ENCODE data around the gene LRIG2.

LRIG2 gene

DNA sequence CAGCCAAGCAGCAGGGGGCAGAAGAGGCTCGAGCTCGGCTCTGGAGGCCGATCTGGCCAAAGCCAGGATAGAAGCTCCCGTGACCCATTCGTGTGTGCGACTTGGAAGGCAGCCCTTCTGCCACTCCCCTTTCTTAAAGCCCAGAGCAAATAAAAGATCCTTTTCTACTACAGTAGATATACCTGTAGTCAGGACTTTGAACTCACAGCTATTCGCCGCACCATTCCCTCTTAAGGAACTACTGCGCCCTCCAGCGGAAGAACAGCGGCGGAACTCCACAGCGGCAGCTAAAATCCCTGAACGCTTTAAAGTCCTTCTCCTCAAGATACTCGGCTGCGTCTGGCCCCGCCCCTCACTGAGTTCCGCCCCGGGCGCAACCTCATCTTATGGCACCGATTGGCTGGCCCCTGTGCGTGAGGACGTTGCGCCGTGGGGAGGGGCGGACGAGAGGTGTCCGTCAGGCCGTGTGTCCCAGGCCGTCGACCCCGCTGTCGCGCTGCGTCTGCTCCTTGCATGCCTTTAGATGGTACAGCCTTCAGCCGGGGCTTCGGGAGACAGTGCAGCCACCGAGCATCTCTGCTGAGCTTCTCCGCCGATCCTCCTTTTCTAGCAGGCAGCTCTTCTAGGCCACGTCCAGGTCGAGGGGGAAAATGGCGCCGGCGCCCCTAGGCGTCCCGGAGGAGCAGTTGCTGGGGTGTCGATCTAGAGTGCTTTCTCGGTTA lies at the start of gene LRIG2 (continued):
- TF ChIP-seq, protein P1, sequence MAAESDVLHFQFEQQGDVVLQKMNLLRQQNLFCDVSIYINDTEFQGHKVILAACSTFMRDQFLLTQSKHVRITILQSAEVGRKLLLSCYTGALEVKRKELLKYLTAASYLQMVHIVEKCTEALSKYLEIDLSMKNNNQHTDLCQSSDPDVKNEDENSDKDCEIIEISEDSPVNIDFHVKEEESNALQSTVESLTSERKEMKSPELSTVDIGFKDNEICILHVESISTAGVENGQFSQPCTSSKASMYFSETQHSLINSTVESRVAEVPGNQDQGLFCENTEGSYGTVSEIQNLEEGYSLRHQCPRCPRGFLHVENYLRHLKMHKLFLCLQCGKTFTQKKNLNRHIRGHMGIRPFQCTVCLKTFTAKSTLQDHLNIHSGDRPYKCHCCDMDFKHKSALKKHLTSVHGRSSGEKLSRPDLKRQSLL (tag by site-specific recombination; IDR thresholded peaks at IDR 0.05) = peak; percentile 74; the same call in 1 of the 2 replicates
- TF ChIP-seq ZNF426 (tag by site-specific recombination; IDR thresholded peaks at IDR 0.05) (no peak), ZNF391 (tag by site-specific recombination; IDR thresholded peaks at IDR 0.05; ENCODE audit: borderline replicate concordance, low read depth) (0 out of 2 replicates have a peak, but pooled peaks have one; percentile 56), ZNF623 (tag by site-specific recombination; IDR thresholded peaks at IDR 0.05) (no peak), ZNF335 (tag by site-specific recombination; conservative IDR thresholded peaks at IDR 0.05) (peak; percentile 98), KLF16 (tag by site-specific recombination; IDR thresholded peaks at IDR 0.05) (0 out of 2 replicates have a peak, but pooled peaks have one; percentile 62), ZNF132 (tag by site-specific recombination; IDR thresholded peaks at IDR 0.05; ENCODE audit: borderline replicate concordance) (no peak), ZNF433 (tag by site-specific recombination; IDR thresholded peaks at IDR 0.05; ENCODE audit: low read depth) (no peak), ZXDB (tag by site-specific recombination; IDR thresholded peaks at IDR 0.05) (peak; percentile 93), ZNF121 (tag by site-specific recombination; IDR thresholded peaks at IDR 0.05) (no peak), ZBTB17 (tag by site-specific recombination; IDR thresholded peaks at IDR 0.05) (peak; percentile 72), ZBTB48 (tag by site-specific recombination; IDR thresholded peaks at IDR 0.05) (no peak), ZNF555 (tag by site-specific recombination; conservative IDR thresholded peaks at IDR 0.05) (no peak), ZNF837 (tag by site-specific recombination; IDR thresholded peaks at IDR 0.05) (no peak), BCL11B (tag by site-specific recombination; IDR thresholded peaks at IDR 0.05; ENCODE audit: low read depth) (0 out of 2 replicates have a peak, but pooled peaks have one; percentile 40), ZNF660 (tag by site-specific recombination; IDR thresholded peaks at IDR 0.05) (peak; percentile 81), ZNF133 (tag by site-specific recombination; IDR thresholded peaks at IDR 0.05) (no peak)
- TF ChIP-seq, protein P2, sequence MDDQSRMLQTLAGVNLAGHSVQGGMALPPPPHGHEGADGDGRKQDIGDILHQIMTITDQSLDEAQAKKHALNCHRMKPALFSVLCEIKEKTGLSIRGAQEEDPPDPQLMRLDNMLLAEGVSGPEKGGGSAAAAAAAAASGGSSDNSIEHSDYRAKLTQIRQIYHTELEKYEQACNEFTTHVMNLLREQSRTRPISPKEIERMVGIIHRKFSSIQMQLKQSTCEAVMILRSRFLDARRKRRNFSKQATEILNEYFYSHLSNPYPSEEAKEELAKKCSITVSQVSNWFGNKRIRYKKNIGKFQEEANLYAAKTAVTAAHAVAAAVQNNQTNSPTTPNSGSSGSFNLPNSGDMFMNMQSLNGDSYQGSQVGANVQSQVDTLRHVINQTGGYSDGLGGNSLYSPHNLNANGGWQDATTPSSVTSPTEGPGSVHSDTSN (CRISPR knock-in tag; IDR thresholded peaks at IDR 0.05) = peak; percentile 31; the same call in 1 of the 2 replicates
- TF ChIP-seq, protein P3, sequence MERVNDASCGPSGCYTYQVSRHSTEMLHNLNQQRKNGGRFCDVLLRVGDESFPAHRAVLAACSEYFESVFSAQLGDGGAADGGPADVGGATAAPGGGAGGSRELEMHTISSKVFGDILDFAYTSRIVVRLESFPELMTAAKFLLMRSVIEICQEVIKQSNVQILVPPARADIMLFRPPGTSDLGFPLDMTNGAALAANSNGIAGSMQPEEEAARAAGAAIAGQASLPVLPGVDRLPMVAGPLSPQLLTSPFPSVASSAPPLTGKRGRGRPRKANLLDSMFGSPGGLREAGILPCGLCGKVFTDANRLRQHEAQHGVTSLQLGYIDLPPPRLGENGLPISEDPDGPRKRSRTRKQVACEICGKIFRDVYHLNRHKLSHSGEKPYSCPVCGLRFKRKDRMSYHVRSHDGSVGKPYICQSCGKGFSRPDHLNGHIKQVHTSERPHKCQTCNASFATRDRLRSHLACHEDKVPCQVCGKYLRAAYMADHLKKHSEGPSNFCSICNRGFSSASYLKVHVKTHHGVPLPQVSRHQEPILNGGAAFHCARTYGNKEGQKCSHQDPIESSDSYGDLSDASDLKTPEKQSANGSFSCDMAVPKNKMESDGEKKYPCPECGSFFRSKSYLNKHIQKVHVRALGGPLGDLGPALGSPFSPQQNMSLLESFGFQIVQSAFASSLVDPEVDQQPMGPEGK (tag by site-specific recombination; IDR thresholded peaks at IDR 0.05) = peak; percentile 75; the same call in 1 of the 2 replicates
- TF ChIP-seq, protein P4, sequence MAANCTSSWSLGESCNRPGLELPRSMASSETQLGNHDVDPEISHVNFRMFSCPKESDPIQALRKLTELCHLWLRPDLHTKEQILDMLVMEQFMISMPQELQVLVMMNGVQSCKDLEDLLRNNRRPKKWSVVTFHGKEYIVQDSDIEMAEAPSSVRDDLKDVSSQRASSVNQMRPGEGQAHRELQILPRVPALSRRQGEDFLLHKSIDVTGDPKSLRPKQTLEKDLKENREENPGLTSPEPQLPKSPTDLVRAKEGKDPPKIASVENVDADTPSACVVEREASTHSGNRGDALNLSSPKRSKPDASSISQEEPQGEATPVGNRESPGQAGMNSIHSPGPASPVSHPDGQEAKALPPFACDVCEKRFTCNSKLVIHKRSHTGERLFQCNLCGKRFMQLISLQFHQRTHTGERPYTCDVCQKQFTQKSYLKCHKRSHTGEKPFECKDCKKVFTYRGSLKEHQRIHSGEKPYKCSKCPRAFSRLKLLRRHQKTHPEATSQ (tag by site-specific recombination; IDR thresholded peaks at IDR 0.05) = peak; percentile 65; the same call in 1 of the 2 replicates
- TF ChIP-seq, protein P5, sequence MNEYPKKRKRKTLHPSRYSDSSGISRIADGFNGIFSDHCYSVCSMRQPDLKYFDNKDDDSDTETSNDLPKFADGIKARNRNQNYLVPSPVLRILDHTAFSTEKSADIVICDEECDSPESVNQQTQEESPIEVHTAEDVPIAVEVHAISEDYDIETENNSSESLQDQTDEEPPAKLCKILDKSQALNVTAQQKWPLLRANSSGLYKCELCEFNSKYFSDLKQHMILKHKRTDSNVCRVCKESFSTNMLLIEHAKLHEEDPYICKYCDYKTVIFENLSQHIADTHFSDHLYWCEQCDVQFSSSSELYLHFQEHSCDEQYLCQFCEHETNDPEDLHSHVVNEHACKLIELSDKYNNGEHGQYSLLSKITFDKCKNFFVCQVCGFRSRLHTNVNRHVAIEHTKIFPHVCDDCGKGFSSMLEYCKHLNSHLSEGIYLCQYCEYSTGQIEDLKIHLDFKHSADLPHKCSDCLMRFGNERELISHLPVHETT (tag by site-specific recombination; IDR thresholded peaks at IDR 0.05) = 0 out of 2 replicates have a peak, but pooled peaks have one; percentile 10
- TF ChIP-seq, protein P6, sequence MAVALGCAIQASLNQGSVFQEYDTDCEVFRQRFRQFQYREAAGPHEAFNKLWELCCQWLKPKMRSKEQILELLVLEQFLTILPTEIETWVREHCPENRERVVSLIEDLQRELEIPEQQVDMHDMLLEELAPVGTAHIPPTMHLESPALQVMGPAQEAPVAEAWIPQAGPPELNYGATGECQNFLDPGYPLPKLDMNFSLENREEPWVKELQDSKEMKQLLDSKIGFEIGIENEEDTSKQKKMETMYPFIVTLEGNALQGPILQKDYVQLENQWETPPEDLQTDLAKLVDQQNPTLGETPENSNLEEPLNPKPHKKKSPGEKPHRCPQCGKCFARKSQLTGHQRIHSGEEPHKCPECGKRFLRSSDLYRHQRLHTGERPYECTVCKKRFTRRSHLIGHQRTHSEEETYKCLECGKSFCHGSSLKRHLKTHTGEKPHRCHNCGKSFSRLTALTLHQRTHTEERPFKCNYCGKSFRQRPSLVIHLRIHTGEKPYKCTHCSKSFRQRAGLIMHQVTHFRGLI (tag by site-specific recombination; IDR thresholded peaks at IDR 0.05) = no peak; the same call in 1 of the 2 replicates
- TF ChIP-seq, protein P7, sequence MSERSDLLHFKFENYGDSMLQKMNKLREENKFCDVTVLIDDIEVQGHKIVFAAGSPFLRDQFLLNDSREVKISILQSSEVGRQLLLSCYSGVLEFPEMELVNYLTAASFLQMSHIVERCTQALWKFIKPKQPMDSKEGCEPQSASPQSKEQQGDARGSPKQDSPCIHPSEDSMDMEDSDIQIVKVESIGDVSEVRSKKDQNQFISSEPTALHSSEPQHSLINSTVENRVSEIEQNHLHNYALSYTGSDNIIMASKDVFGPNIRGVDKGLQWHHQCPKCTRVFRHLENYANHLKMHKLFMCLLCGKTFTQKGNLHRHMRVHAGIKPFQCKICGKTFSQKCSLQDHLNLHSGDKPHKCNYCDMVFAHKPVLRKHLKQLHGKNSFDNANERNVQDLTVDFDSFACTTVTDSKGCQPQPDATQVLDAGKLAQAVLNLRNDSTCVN (tag by site-specific recombination; optimal IDR thresholded peaks at IDR 0.05) = peak; percentile 43
- TF ChIP-seq, protein P8, sequence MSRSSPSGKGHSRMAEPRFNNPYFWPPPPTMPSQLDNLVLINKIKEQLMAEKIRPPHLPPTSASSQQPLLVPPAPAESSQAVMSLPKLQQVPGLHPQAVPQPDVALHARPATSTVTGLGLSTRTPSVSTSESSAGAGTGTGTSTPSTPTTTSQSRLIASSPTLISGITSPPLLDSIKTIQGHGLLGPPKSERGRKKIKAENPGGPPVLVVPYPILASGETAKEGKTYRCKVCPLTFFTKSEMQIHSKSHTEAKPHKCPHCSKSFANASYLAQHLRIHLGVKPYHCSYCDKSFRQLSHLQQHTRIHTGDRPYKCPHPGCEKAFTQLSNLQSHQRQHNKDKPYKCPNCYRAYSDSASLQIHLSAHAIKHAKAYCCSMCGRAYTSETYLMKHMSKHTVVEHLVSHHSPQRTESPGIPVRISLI (tag by site-specific recombination; IDR thresholded peaks at IDR 0.05) = no peak
- TF ChIP-seq, protein P9, sequence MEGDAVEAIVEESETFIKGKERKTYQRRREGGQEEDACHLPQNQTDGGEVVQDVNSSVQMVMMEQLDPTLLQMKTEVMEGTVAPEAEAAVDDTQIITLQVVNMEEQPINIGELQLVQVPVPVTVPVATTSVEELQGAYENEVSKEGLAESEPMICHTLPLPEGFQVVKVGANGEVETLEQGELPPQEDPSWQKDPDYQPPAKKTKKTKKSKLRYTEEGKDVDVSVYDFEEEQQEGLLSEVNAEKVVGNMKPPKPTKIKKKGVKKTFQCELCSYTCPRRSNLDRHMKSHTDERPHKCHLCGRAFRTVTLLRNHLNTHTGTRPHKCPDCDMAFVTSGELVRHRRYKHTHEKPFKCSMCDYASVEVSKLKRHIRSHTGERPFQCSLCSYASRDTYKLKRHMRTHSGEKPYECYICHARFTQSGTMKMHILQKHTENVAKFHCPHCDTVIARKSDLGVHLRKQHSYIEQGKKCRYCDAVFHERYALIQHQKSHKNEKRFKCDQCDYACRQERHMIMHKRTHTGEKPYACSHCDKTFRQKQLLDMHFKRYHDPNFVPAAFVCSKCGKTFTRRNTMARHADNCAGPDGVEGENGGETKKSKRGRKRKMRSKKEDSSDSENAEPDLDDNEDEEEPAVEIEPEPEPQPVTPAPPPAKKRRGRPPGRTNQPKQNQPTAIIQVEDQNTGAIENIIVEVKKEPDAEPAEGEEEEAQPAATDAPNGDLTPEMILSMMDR (tag by site-specific recombination; IDR thresholded peaks at IDR 0.05) = peak; percentile 96

Measured in HEK293 (cell line).